ENCODE measurements around the gene CABLES1.

Gene CABLES1

GRCh38 chr18:23113576-23113975 is 21.7 kb upstream of the CABLES1 start:
- DNase-seq, result no peak

GRCh38 chr18:23114171-23114881 is 21.0 kb upstream of the CABLES1 start:
- peak; percentile 10 for DNase-seq

- no peak for DNase-seq
Measured at GRCh38 chr18:23114911-23115310, 20.4 kb upstream of the CABLES1 start.

GRCh38 chr18:23115683-23116096 is 19.6 kb upstream of the CABLES1 start:
- no peak for DNase-seq

GRCh38 chr18:23121133-23121532 is 14.2 kb upstream of the CABLES1 start:
- DNase-seq, result no peak

GRCh38 chr18:23122334-23123229 is 12.7 kb upstream of the CABLES1 start:
- DNase-seq, result no peak

GRCh38 chr18:23126376-23127056 is 8.8 kb upstream of the CABLES1 start:
- no peak for DNase-seq

- no peak for DNase-seq
Measured at GRCh38 chr18:23127090-23127489, 8.2 kb upstream of the CABLES1 start.

- no peak for DNase-seq
Measured at GRCh38 chr18:23129355-23130002, 5.8 kb upstream of the CABLES1 start.

- DNase-seq, result peak; percentile 49
Measured at GRCh38 chr18:23131693-23132319, 3.5 kb upstream of the CABLES1 start.

GRCh38 chr18:23133860-23134779 is 1.2 kb upstream of the CABLES1 start:
- peak; percentile 45 for DNase-seq

- DNase-seq, result no peak
Measured at GRCh38 chr18:23135550-23136325, 453 bp downstream of the CABLES1 start.

- no peak for DNase-seq
Measured at GRCh38 chr18:23136326-23137096, 1.2 kb downstream of the CABLES1 start.

- no peak for DNase-seq
Measured at GRCh38 chr18:23137097-23137635, 1.9 kb downstream of the CABLES1 start.

- no peak for DNase-seq
Measured at GRCh38 chr18:23137788-23138216, 2.5 kb downstream of the CABLES1 start.

- no peak for DNase-seq
Measured at GRCh38 chr18:23138471-23138870, 3.2 kb downstream of the CABLES1 start.

- DNase-seq, result no peak
Measured at GRCh38 chr18:23141104-23141999, 6.1 kb downstream of the CABLES1 start.

- no peak for DNase-seq
Measured at GRCh38 chr18:23142251-23142929, 7.1 kb downstream of the CABLES1 start.

Measured in DMS 273 treated with DMSO at 0.1 percent for 48 hours (cell line).